A673 (cell line): ENCODE measurements around the gene PECR. TPM values are rescaled to one million over a fixed set of nuclear protein-coding genes. Genes with fewer than 3 reads are reported as not detected.

Experiments used
- BruUV-seq: library from RNA; stranded (reverse); fragments of 400-500 nt; replicated peaks from 2 replicates; lab custom pipeline; 2021; lab: Mats Ljungman, UMichigan
- CTCF ChIA-PET: fragments of 300-600 bp; sonication (Branson Sonifier 250); formaldehyde crosslinking; loops from one replicate; lab custom pipeline; 2022; ENCODE audit warnings: antibody characterized with exemption; lab: Charles Lee
- POLR2A ChIA-PET: fragments of 300-600 bp; sonication (Branson Sonifier 250); formaldehyde crosslinking; loops from one replicate; lab custom pipeline; 2022; ENCODE audit warnings: antibody characterized with exemption; ENCODE audit not compliant: low non-redundant PET; lab: Charles Lee
- DNase-seq: peaks from one replicate; pipeline ENCODE4 v3.0.0-alpha.2; 2015; ENCODE audit warnings: low spot score
- H3K27ac ChIP-seq: fragments of 200-600 bp; sonication (generic); 2 replicates; pipeline ENCODE4 v1.5.1; 2016; ENCODE audit warnings: mixed run types, low read depth, mild to moderate bottlenecking, mixed read lengths, antibody characterized with exemption, low read length; ENCODE audit not compliant: poor library complexity, severe bottlenecking
- H3K27me3 ChIP-seq: fragments of 200-600 bp; sonication (generic); replicated peaks from 2 replicates; pipeline ENCODE4 v1.6.1; 2017; ENCODE audit warnings: mixed run types, low read depth, mild to moderate bottlenecking, mixed read lengths, antibody characterized with exemption, low read length; ENCODE audit not compliant: insufficient read depth, poor library complexity
- H3K36me3 ChIP-seq: fragments of 200-600 bp; sonication (generic); 2 replicates; pipeline ENCODE4 v1.6.1; 2016; ENCODE audit warnings: mixed run types, mild to moderate bottlenecking, mixed read lengths, antibody characterized with exemption, low read length; ENCODE audit not compliant: insufficient read depth, poor library complexity, severe bottlenecking
- H3K4me1 ChIP-seq: fragments of 200-600 bp; sonication (generic); 2 replicates; pipeline ENCODE4 v1.6.1; 2017; ENCODE audit warnings: mixed run types, mild to moderate bottlenecking, mixed read lengths, antibody characterized with exemption, low read length; ENCODE audit not compliant: insufficient read depth, poor library complexity, severe bottlenecking
- H3K4me3 ChIP-seq: fragments of 200-600 bp; sonication (generic); 2 replicates; pipeline ENCODE4 v1.5.1; 2016; ENCODE audit warnings: low read depth, mixed run types, mild to moderate bottlenecking, mixed read lengths, low read length; ENCODE audit not compliant: poor library complexity, severe bottlenecking
- H3K9me3 ChIP-seq: fragments of 200-600 bp; sonication (generic); 2 replicates; pipeline ENCODE4 v1.6.1; 2016; ENCODE audit warnings: mixed run types, low read depth, mild to moderate bottlenecking, mixed read lengths, antibody characterized with exemption, low read length; ENCODE audit not compliant: poor library complexity, severe bottlenecking
- EZH2 ChIP-seq: fragments of 200-600 bp; sonication (generic); IDR thresholded peaks from 2 replicates; pipeline ENCODE4 v1.6.1; 2017; ENCODE audit warnings: borderline replicate concordance, low read depth, mild to moderate bottlenecking, mixed read lengths, antibody characterized with exemption, low read length; ENCODE audit not compliant: poor library complexity, severe bottlenecking
- intact Hi-C: fragments of 100-400 bp; cut with micrococcal nuclease; formaldehyde crosslinking; loops from one replicate; pipeline ENCODE4 v1.10.0; 2022; ENCODE audit not compliant: unreplicated experiment
- total RNA-seq: library from RNA; stranded (reverse); gene quantifications from 2 replicates; pipeline ENCODE4 v1.2.3, GENCODE V29; 2021
- TF ChIP-seq, protein P1 (sequence below): fragments of 300-800, 200-600 bp; sonication (generic); conservative IDR thresholded peaks from 2 replicates; pipeline ENCODE4 v1.5.1; 2017; ENCODE audit warnings: low read depth, mild to moderate bottlenecking, antibody characterized with exemption, low read length, moderate library complexity, mixed read lengths

The PECR gene
- total RNA-seq, 1 experiment from 2014 or later = 19.7 TPM

DNA sequence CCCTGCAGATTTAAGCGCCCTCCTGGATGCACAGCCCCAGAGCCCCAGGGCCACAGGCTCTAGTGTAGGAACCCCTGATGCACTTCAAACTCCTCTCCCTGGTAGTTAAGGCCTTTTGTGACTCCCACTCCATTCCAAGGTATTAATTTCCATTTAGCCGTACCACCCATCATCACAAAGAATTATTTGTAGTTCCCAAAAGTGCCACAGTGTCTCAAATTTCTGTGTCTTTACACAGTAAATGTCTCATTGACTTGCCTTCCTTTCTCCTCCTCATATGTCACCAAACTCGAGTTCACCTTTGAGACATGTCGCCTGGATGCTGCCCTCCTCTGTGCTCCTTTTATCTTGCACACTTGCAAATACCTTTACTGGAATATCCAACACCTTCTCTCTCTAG is 25.9 kb downstream of the PECR start:
- no peaks in the 10 kb centered on the region for H3K9me3 ChIP-seq
- H3K36me3 ChIP-seq = peaks cover 4% of the 10 kb centered on the region
- H3K27ac ChIP-seq = no peak overlapping the region
- intact Hi-C loops = no loop called here
- DNase-seq = no peak
- no peak for TF ChIP-seq EZH2
- TF ChIP-seq, protein P1, sequence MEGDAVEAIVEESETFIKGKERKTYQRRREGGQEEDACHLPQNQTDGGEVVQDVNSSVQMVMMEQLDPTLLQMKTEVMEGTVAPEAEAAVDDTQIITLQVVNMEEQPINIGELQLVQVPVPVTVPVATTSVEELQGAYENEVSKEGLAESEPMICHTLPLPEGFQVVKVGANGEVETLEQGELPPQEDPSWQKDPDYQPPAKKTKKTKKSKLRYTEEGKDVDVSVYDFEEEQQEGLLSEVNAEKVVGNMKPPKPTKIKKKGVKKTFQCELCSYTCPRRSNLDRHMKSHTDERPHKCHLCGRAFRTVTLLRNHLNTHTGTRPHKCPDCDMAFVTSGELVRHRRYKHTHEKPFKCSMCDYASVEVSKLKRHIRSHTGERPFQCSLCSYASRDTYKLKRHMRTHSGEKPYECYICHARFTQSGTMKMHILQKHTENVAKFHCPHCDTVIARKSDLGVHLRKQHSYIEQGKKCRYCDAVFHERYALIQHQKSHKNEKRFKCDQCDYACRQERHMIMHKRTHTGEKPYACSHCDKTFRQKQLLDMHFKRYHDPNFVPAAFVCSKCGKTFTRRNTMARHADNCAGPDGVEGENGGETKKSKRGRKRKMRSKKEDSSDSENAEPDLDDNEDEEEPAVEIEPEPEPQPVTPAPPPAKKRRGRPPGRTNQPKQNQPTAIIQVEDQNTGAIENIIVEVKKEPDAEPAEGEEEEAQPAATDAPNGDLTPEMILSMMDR = no peak
- H3K4me3 ChIP-seq = no peak overlapping the region
- no peaks in the 10 kb centered on the region for H3K27me3 ChIP-seq
- no TSS peak for BruUV-seq
- no peaks in the 10 kb centered on the region for H3K4me1 ChIP-seq
- POLR2A ChIA-PET = no interaction called here
- CTCF ChIA-PET = no interaction called here

DNA sequence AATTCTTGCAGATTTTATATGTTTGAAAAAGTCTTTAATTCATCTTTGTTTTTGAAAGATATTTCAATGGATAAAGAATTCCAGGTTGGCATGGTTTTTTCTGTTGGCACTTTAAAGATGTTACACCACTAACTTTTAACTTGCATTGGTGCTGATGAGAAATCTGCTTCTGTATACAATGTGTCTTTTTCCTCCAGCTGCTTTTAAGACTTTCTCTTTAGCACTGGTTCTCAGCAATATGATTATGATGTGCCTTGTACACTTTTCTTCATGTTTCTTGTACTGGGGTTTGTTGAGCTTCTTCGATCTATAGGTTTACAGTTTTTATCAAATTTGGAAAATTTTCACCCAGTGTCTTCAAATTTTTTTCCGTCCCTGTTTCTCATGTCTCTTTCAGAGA is 29.2 kb downstream of the PECR start:
- no peaks in the 10 kb centered on the region for H3K9me3 ChIP-seq
- H3K27me3 ChIP-seq = no peaks in the 10 kb centered on the region
- BruUV-seq = no TSS peak
- no peak overlapping the region for H3K4me3 ChIP-seq
- POLR2A ChIA-PET = no interaction called here
- no peak for TF ChIP-seq EZH2
- TF ChIP-seq, protein P1 = no peak
- no peaks in the 10 kb centered on the region for H3K4me1 ChIP-seq
- CTCF ChIA-PET = no interaction called here
- intact Hi-C loops = no loop called here
- H3K27ac ChIP-seq = no peak overlapping the region
- no peak for DNase-seq
- H3K36me3 ChIP-seq = peaks cover 3% of the 10 kb centered on the region

DNA sequence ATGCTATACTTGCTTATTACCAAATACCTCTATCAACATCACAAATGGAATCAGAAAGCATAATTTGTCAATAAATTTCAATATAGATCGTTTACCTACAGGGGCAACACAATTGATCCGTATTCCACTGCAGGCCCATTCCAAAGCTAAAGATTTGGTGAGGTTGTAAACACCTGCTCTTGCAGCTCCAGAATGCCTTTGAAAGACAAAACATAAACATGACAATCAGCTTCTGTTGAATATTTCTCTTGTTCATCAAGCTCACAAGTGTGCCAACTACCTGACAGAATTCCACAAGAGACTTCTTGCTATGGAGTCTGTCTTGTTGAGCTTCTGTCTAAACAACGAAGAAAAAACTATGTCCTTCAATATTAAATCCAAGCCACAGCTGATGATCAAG is 30.3 kb downstream of the PECR start:
- Histone ChIP-seq H3K4me1 (no peaks in the 10 kb centered on the region), H3K27ac (no peak overlapping the region), H3K36me3 (peaks cover 3% of the 10 kb centered on the region), H3K4me3 (no peak overlapping the region), H3K9me3 (no peaks in the 10 kb centered on the region), H3K27me3 (no peaks in the 10 kb centered on the region)
- TF ChIP-seq, protein P1 = no peak
- no peak for TF ChIP-seq EZH2
- DNase-seq = no peak
- BruUV-seq = no TSS peak
- intact Hi-C loops = no loop called here
- ChIA-PET CTCF (interaction anchor here (0.6 kb wide), 1 partner anchor 352 kb away, joined by 5 read pairs; no protein-coding TSS in a partner anchor), POLR2A (no interaction called here)
